ENCODE data around the gene PPFIBP1. TPM values are rescaled to one million over a fixed set of nuclear protein-coding genes. Genes with fewer than 3 reads are reported as not detected.
A peak's percentile ranks its signal among the peaks of the same experiment; 100 is the strongest.

Gene PPFIBP1
- total RNA-seq, 1 donor from 2014 or later, result 136 TPM

GRCh38 chr12:27549801-27550652, 26.0 kb downstream of the PPFIBP1 start:
- no peaks in the 10 kb centered on the region for H3K27me3 ChIP-seq
- no peak overlapping the region for H3K4me3 ChIP-seq
- no peaks in the 10 kb centered on the region for H3K36me3 ChIP-seq
- ATAC-seq, result peak; percentile 94
- intact Hi-C loops (cut with DNase I), result no loop called here
- TF ChIP-seq CTCF (IDR thresholded peaks at IDR 0.05), result no peak
- no peaks in the 10 kb centered on the region for H3K9me3 ChIP-seq
- H3K4me1 ChIP-seq, result peaks cover 39% of the 10 kb centered on the region
- peak overlapping the region; percentile 59 for H3K27ac ChIP-seq
- DNase-seq, result peak; percentile 75

GRCh38 chr12:27550653-27550975, 26.6 kb downstream of the PPFIBP1 start:
- no peak for ATAC-seq
- DNase-seq, result no peak
- peak overlapping the region; percentile 48 for H3K27ac ChIP-seq
- H3K4me1 ChIP-seq, result peaks cover 40% of the 10 kb centered on the region
- no peaks in the 10 kb centered on the region for H3K27me3 ChIP-seq
- no peaks in the 10 kb centered on the region for H3K9me3 ChIP-seq
- no peak for TF ChIP-seq CTCF (IDR thresholded peaks at IDR 0.05)
- intact Hi-C loops (cut with DNase I), result no loop called here
- H3K4me3 ChIP-seq, result no peak overlapping the region
- H3K36me3 ChIP-seq, result no peaks in the 10 kb centered on the region

GRCh38 chr12:27551172-27551840, 27.3 kb downstream of the PPFIBP1 start:
- intact Hi-C loops (cut with DNase I), result no loop called here
- no peak overlapping the region for H3K4me3 ChIP-seq
- DNase-seq (no peak), ATAC-seq (no peak)
- no peaks in the 10 kb centered on the region for H3K9me3 ChIP-seq
- H3K27me3 ChIP-seq, result no peaks in the 10 kb centered on the region
- H3K27ac ChIP-seq, result peak overlapping the region; percentile 64
- H3K4me1 ChIP-seq, result peaks cover 47% of the 10 kb centered on the region
- no peaks in the 10 kb centered on the region for H3K36me3 ChIP-seq
- no peak for TF ChIP-seq CTCF (IDR thresholded peaks at IDR 0.05)

- no peaks in the 10 kb centered on the region for H3K9me3 ChIP-seq
- no peak for DNase-seq
- H3K36me3 ChIP-seq, result no peaks in the 10 kb centered on the region
- H3K27me3 ChIP-seq, result no peaks in the 10 kb centered on the region
- ATAC-seq, result no peak
- peaks cover 51% of the 10 kb centered on the region for H3K4me1 ChIP-seq
- H3K4me3 ChIP-seq, result no peak overlapping the region
- intact Hi-C loops (cut with DNase I), result no loop called here
- no peak for TF ChIP-seq CTCF (IDR thresholded peaks at IDR 0.05)
- H3K27ac ChIP-seq, result no peak overlapping the region
Observed at GRCh38 chr12:27552235-27552634, 28.2 kb downstream of the PPFIBP1 start.

GRCh38 chr12:27552886-27553560, 29.0 kb downstream of the PPFIBP1 start:
- Histone ChIP-seq H3K27ac (no peak overlapping the region), H3K9me3 (no peaks in the 10 kb centered on the region), H3K4me3 (no peak overlapping the region), H3K36me3 (no peaks in the 10 kb centered on the region), H3K27me3 (no peaks in the 10 kb centered on the region), H3K4me1 (peaks cover 56% of the 10 kb centered on the region)
- no peak for TF ChIP-seq CTCF (IDR thresholded peaks at IDR 0.05)
- no peak for DNase-seq
- no peak for ATAC-seq
- intact Hi-C loops (cut with DNase I), result no loop called here
